HG03039 (cell line): ENCODE results near the gene CEACAM16.
"Not testable (repeated sequence)": the region's sequence is repeated elsewhere in the genome, so short reads cannot be mapped to it uniquely, and the experiment has no call there.

ENCODE experiments used
- ATAC-seq: cut with Tn5 transposase; IDR thresholded peaks from one replicate; pipeline ENCODE4 v1.9.1; 2021; ENCODE audit warnings: mild to moderate bottlenecking, moderate library complexity; ENCODE audit not compliant: unreplicated experiment

The CEACAM16 gene, protein sequence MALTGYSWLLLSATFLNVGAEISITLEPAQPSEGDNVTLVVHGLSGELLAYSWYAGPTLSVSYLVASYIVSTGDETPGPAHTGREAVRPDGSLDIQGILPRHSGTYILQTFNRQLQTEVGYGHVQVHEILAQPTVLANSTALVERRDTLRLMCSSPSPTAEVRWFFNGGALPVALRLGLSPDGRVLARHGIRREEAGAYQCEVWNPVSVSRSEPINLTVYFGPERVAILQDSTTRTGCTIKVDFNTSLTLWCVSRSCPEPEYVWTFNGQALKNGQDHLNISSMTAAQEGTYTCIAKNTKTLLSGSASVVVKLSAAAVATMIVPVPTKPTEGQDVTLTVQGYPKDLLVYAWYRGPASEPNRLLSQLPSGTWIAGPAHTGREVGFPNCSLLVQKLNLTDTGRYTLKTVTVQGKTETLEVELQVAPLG

GRCh38 chr19:44698492-44699201, at the start of gene CEACAM16:
Gene CEACAM16, plus strand, starts transcription at chr19:44699151. Its CDS starts 2,306 bp downstream, at chr19:44701457.
- ATAC-seq: no peak

DNA sequence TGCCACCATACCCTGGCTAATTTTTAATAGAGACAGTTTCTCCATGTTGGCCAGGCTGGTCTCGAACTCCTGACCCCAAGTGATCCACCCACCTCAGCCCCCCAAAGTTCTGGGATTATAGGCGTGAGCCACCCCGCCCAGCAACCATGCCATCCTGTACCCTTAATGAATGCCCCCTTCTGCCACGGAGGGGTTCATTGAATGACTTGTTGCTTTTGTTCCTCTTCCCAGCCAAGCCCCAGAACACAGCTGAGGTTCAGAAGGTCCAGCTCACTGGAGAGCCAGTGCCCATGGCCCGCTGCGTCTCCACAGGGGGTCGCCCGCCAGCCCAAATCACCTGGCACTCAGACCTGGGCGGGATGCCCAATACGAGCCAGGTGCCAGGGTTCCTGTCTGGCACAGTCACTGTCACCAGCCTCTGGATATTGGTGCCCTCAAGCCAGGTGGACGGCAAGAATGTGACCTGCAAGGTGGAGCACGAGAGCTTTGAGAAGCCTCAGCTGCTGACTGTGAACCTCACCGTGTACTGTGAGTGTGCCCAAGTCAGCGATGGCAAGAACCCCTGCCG, 49.3 kb upstream of the CEACAM16 start:
- no peak for ATAC-seq

- no peak for ATAC-seq
These were observed 45.6 kb upstream of the CEACAM16 start for GRCh38 chr19:44653343-44653742.

DNA sequence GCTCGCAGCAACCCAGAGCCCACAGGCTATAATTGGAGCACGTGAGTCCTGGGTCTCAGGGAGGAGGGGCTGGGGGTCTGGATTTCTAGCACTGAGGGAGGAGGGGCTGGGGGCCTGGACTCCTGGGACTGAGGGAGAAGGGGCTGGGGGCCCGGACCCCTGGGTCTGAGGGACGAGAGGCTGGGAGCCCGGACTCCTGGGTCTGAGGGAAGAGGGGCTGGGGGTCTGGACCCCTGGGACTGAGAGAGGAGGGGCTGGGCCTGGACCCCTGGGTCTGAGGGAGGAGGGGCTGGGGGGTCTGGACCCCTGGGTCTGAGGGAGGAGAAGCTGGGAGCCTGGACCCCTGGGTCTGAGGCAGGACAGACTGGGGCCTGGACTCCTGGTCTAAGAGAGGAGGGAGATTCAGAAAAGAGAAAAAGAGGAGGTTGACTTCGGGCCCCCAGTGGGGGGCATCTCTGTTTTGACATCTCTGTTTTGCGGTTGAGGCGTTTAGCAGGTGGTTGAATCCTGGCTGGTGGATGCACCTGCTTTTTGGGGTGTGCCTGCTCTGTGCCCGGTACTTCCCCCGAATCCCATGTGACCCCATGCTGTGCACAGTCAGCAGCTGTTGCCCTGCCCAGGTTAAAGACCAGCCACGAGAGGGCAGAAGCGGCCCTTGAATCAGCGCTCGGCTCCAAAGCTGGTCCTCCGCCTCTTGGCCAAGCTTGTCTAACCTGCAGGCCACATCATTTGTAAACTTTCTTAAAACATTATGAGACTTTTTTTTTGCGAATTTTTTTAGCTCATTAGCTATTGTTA, 44.8 kb upstream of the CEACAM16 start:
- peak; percentile 69 for ATAC-seq

- no peak for ATAC-seq
These were observed 41.6 kb upstream of the CEACAM16 start for GRCh38 chr19:44657211-44657921.

DNA sequence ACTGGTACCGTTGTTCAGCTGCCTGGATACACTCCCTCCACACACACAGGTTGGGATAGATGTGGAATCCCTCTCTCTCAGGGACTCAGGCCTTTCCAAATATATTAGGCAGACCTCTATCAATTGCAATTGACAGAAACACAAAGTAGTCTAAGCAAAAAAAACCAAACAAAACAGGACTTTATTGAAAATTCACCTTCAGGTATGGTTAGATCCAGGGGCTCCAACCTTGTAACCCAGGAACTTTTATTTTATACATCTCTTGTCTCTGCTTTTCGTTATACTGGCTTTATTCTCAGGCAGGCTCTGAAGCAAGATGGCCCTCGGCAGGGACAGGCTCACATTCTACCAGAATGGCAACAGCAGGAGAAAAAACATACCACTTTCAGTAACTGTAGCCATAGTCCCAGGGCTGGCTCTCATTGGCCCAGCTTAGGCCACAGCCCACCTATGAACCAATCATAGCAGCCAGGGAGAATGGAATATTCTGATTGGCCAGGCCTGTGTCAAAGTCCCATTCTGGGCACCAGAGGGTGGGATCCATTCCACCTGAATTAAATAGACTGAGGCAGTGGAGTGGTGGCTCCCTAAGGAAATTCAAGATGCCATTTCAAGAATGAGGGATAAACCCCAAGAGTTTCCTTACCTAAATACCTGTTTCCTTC, 40.8 kb upstream of the CEACAM16 start:
- no peak for ATAC-seq

- ATAC-seq: no peak
These were observed 38.9 kb upstream of the CEACAM16 start for GRCh38 chr19:44660081-44660480.

DNA sequence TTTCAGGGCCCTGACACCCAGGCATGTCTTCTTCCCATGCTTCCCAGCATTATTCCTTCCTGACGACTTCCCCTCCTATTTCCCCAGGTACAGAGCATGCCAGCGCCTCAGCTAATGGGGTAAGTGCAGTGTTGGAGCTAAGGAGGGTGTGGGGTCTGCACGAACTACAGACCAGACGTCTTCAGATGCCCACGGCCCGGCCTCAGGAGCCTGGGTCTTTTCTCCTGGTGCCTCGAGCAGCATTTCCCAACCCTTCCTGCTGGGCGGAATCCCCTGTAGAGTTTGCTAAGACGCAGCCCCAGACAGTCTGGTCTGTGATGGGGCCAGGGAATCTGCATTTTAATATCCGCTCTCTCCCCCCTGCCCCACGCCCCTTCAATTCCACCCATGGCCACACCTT, 37.7 kb upstream of the CEACAM16 start:
- ATAC-seq: no peak

DNA sequence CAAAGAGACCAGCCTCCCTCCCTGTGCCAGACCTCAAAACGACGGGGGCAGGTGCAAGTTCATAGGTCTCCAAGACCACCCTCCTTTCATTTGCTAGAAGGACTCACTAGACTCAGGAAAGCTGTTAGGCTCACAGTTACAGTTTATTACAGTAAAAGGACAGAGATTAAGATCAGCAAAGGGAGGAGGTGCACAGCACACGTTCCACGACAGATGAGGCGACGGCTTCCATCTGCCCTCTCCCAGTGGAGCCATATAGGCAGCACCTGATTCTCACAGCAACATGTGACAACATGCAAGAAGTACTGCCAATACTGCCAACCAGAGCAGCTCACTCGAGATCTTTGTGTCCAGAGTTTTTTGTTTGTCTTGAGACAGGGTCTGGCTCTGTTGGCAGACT, 37.0 kb upstream of the CEACAM16 start:
- no peak for ATAC-seq

GRCh38 chr19:44662691-44663385, 36.1 kb upstream of the CEACAM16 start:
- no peak for ATAC-seq

DNA sequence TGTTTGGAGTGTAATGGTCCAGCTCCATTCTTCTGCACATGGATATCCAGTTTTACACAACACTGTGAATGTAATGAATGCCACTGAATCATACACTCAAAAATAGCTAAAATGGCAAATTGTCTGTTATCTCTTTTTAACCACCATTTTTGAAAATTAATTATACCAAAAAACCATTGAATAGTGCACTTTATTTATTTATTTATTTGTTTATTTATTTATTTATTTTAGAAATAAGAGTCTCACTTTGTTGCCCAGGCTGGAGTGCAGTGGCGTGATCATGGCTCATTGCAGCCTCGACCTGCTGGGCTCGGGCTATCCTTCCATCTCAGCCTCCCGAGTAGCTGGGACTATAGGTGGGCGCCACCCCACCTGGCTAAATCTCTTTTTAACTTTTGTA, 35.0 kb upstream of the CEACAM16 start:
- ATAC-seq: no peak

GRCh38 chr19:44664976-44665375, 34.0 kb upstream of the CEACAM16 start:
- no peak for ATAC-seq

- no peak for ATAC-seq
These were observed 31.9 kb upstream of the CEACAM16 start for GRCh38 chr19:44666852-44667556.

- no peak for ATAC-seq
These were observed 29.8 kb upstream of the CEACAM16 start for GRCh38 chr19:44668985-44669764.

GRCh38 chr19:44670027-44670426, 28.9 kb upstream of the CEACAM16 start:
- ATAC-seq: not testable (repeated sequence)

- no peak for ATAC-seq
These were observed 27.6 kb upstream of the CEACAM16 start, which contains the start of gene CEACAM19 for GRCh38 chr19:44671400-44671799. Gene CEACAM19, plus strand, starts transcription at chr19:44671482. Its CDS starts 450 bp downstream, at chr19:44671932.

GRCh38 chr19:44672226-44672625, 26.7 kb upstream of the CEACAM16 start:
- ATAC-seq: no peak

DNA sequence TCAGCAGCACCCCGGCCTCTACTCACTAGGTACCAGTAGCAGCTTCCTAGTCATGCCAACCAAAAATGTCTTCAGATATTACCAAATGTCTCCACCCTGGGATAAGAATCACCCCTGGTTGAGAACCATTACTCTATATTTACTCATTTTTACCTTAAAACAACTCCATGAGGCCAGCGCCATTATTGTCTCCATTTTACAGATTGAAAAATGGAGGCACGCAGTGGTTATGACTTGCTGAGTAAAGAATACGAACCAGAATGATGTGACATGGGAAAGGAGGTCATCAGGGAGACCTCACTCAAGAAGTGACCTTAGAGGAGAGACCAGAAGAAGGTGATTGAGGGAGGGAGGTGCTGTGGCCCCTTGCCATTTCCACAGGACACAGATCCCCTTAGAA, 25.4 kb upstream of the CEACAM16 start:
- ATAC-seq: no peak
